ENCODE results near the gene C13orf46.

Gene C13orf46

GRCh38 chr13:113977976-113978375, 4.1 kb upstream of the C13orf46 start:
- ChIA-PET POLR2A (ENCODE audit: low non-redundant PET) (no interaction called here), CTCF (interaction anchor here (0.6 kb wide), 1 partner anchor 223 kb away, joined by 4 read pairs; no protein-coding TSS in a partner anchor)
- peak overlapping the region; percentile 76 for H3K27ac ChIP-seq
- no peak for TF ChIP-seq CTCF (conservative IDR thresholded peaks at IDR 0.05; ENCODE audit: low read depth)
- no peak for DNase-seq (ENCODE audit: low spot score)

- peak overlapping the region; percentile 78 for H3K27ac ChIP-seq
- ChIA-PET CTCF (interaction anchor here (0.6 kb wide), 2 partner anchors 30 to 327 kb away, joined by 3 read pairs; no protein-coding TSS in a partner anchor), POLR2A (ENCODE audit: low non-redundant PET) (no interaction called here)
- DNase-seq (ENCODE audit: low spot score) = peak; percentile 73
- TF ChIP-seq CTCF (conservative IDR thresholded peaks at IDR 0.05; ENCODE audit: low read depth) = no peak
Measured at GRCh38 chr13:113976711-113977684, 3.1 kb upstream of the C13orf46 start.

- POLR2A ChIA-PET (ENCODE audit: low non-redundant PET) = no interaction called here
- H3K27ac ChIP-seq = peak overlapping the region; percentile 48
- no peak for DNase-seq (ENCODE audit: low spot score)
- CTCF ChIA-PET = no interaction called here
- no peak for TF ChIP-seq CTCF (conservative IDR thresholded peaks at IDR 0.05; ENCODE audit: low read depth)
Measured at GRCh38 chr13:113975416-113975815, 1.5 kb upstream of the C13orf46 start.

GRCh38 chr13:113974304-113975281, 717 bp upstream of the C13orf46 start:
- CTCF ChIA-PET = no interaction called here
- TF ChIP-seq CTCF (conservative IDR thresholded peaks at IDR 0.05; ENCODE audit: low read depth) = no peak
- DNase-seq (ENCODE audit: low spot score) = no peak
- POLR2A ChIA-PET (ENCODE audit: low non-redundant PET) = no interaction called here
- H3K27ac ChIP-seq = peak overlapping the region; percentile 48

- ChIA-PET POLR2A (ENCODE audit: low non-redundant PET) (no interaction called here), CTCF (no interaction called here)
- no peak for TF ChIP-seq CTCF (conservative IDR thresholded peaks at IDR 0.05; ENCODE audit: low read depth)
- peak overlapping the region; percentile 97 for H3K27ac ChIP-seq
- no peak for DNase-seq (ENCODE audit: low spot score)
Measured at GRCh38 chr13:113972451-113973217, 1.2 kb downstream of the C13orf46 start.

Measured in RWPE1 (cell line).